Measurements from ENCODE around the gene SIGLEC11.

SIGLEC11 gene

DNA sequence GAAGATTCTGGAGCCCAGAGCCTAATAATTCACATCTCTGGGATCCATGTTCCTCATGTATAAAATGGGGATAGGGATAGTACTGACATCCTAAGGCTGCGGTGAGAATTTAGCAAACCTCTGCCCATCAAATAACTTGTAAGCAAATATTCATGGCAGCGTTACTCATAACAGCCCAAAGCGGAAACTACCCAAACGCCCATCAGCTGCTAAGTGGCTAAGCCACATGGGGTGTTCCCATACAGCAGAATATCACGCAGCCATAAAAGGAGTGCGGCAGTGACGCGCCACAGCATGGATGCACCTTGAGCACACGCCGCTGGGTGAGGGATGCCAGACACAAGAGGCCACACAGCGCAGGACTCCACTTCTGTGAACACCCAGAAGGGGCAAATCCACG, 44.5 kb upstream of the SIGLEC11 start:
- no peak overlapping the region for H2AFZ ChIP-seq (ENCODE audit: low read depth, low read length, severe bottlenecking)
- H3K9me2 ChIP-seq (replicated peaks; ENCODE audit: insufficient read depth, low read length): no peaks in the 10 kb centered on the region
- no peak overlapping the region for H3K27ac ChIP-seq (ENCODE audit: low read depth, low read length)
- H3K79me2 ChIP-seq (ENCODE audit: insufficient read depth, low read length): no peaks in the 10 kb centered on the region
- H3K36me3 ChIP-seq (ENCODE audit: low read length): no peaks in the 10 kb centered on the region
- H3F3A ChIP-seq (ENCODE audit: insufficient read depth): no peaks in the 10 kb centered on the region
- no peak for TF ChIP-seq EZH2phosphoT487 (conservative IDR thresholded peaks at IDR 0.05; ENCODE audit: low read length)
- TF ChIP-seq, protein P1, sequence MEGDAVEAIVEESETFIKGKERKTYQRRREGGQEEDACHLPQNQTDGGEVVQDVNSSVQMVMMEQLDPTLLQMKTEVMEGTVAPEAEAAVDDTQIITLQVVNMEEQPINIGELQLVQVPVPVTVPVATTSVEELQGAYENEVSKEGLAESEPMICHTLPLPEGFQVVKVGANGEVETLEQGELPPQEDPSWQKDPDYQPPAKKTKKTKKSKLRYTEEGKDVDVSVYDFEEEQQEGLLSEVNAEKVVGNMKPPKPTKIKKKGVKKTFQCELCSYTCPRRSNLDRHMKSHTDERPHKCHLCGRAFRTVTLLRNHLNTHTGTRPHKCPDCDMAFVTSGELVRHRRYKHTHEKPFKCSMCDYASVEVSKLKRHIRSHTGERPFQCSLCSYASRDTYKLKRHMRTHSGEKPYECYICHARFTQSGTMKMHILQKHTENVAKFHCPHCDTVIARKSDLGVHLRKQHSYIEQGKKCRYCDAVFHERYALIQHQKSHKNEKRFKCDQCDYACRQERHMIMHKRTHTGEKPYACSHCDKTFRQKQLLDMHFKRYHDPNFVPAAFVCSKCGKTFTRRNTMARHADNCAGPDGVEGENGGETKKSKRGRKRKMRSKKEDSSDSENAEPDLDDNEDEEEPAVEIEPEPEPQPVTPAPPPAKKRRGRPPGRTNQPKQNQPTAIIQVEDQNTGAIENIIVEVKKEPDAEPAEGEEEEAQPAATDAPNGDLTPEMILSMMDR (IDR thresholded peaks at IDR 0.05; ENCODE audit: insufficient read depth, low read length, poor library complexity, severe bottlenecking): no peak
- H3K27me3 ChIP-seq (ENCODE audit: low read length): no peaks in the 10 kb centered on the region
- no peaks in the 10 kb centered on the region for H3K9me3 ChIP-seq (ENCODE audit: insufficient read depth, low read length)
- no peak overlapping the region for H3K9ac ChIP-seq (ENCODE audit: low read length)
- no peak overlapping the region for H3K4me3 ChIP-seq (ENCODE audit: insufficient read depth, low read length, poor library complexity, severe bottlenecking)
- H4K20me1 ChIP-seq (ENCODE audit: low read depth, low read length): no peaks in the 10 kb centered on the region
- no peak overlapping the region for H3K4me2 ChIP-seq (ENCODE audit: low read depth, low read length, poor library complexity, severe bottlenecking)

DNA sequence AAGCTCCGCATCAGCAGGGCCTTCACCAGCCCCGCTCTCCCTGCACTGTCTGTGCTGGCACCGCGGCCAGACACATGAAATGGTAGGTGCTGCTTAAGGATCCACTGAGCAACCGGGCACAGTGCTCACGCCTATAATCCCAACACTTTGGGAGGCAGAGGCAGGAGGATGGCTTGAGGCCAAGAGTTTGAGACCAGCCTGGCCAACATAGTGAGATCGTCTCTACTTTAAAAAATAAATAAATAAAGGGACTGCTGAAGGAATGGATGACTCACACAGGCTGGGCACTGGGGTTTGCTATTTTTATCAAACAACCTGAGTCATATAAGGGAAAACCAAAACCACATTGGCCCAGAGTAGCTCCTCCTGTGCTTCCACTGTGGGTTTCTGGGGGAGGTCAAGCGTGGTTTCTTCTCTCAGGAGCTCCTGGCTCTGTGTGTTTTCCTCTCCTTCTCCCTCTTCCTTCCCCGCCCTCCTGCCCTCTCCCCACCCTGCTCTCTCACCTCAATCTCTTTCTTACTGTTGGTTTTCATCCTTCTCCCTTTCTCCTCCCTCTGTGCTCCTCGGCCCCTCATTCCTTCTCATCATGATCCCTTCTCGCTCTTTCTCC, 42.9 kb upstream of the SIGLEC11 start:
- no peaks in the 10 kb centered on the region for H3F3A ChIP-seq (ENCODE audit: insufficient read depth)
- no peaks in the 10 kb centered on the region for H3K27me3 ChIP-seq (ENCODE audit: low read length)
- H3K9me2 ChIP-seq (replicated peaks; ENCODE audit: insufficient read depth, low read length): no peaks in the 10 kb centered on the region
- H3K9ac ChIP-seq (ENCODE audit: low read length): no peak overlapping the region
- H3K27ac ChIP-seq (ENCODE audit: low read depth, low read length): no peak overlapping the region
- H2AFZ ChIP-seq (ENCODE audit: low read depth, low read length, severe bottlenecking): no peak overlapping the region
- no peak overlapping the region for H3K4me2 ChIP-seq (ENCODE audit: low read depth, low read length, poor library complexity, severe bottlenecking)
- no peaks in the 10 kb centered on the region for H4K20me1 ChIP-seq (ENCODE audit: low read depth, low read length)
- no peak overlapping the region for H3K4me3 ChIP-seq (ENCODE audit: insufficient read depth, low read length, poor library complexity, severe bottlenecking)
- TF ChIP-seq, protein P1 (IDR thresholded peaks at IDR 0.05; ENCODE audit: insufficient read depth, low read length, poor library complexity, severe bottlenecking): no peak
- no peak for TF ChIP-seq EZH2phosphoT487 (conservative IDR thresholded peaks at IDR 0.05; ENCODE audit: low read length)
- no peaks in the 10 kb centered on the region for H3K79me2 ChIP-seq (ENCODE audit: insufficient read depth, low read length)
- H3K36me3 ChIP-seq (ENCODE audit: low read length): no peaks in the 10 kb centered on the region
- H3K9me3 ChIP-seq (ENCODE audit: insufficient read depth, low read length): no peaks in the 10 kb centered on the region

DNA sequence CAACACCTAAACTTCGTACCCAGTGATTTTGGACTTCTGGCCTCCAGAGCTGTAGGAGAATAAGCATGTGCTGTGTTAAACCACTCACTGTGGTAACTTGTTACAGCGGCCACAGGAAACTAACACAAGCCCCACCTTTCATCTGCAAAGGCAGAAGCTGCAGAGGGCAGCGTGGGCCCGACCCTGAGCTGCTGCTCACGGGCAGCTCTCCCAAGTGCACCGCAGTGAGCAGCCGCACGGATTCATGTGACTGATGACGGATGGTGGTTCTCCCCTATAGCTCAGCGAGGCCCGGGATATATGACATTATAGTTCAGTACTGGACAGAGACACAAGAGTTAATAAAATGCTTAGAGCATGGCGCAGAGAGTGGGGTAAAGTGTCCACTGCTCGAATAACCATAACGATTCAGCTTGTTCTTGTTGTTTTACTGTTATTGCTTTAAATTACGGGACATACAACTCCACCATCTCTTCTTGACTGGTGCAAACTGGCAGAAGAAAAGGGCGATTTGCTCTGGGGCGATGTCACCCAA, 42.3 kb upstream of the SIGLEC11 start:
- Histone ChIP-seq H3F3A (ENCODE audit: insufficient read depth) (no peaks in the 10 kb centered on the region), H3K79me2 (ENCODE audit: insufficient read depth, low read length) (no peaks in the 10 kb centered on the region), H3K4me2 (ENCODE audit: low read depth, low read length, poor library complexity, severe bottlenecking) (no peak overlapping the region), H3K27ac (ENCODE audit: low read depth, low read length) (no peak overlapping the region), H3K9ac (ENCODE audit: low read length) (no peak overlapping the region), H3K4me3 (ENCODE audit: insufficient read depth, low read length, poor library complexity, severe bottlenecking) (no peak overlapping the region), H3K27me3 (ENCODE audit: low read length) (no peaks in the 10 kb centered on the region), H3K36me3 (ENCODE audit: low read length) (no peaks in the 10 kb centered on the region), H2AFZ (ENCODE audit: low read depth, low read length, severe bottlenecking) (no peak overlapping the region), H4K20me1 (ENCODE audit: low read depth, low read length) (no peaks in the 10 kb centered on the region), H3K9me2 (replicated peaks; ENCODE audit: insufficient read depth, low read length) (no peaks in the 10 kb centered on the region), H3K9me3 (ENCODE audit: insufficient read depth, low read length) (no peaks in the 10 kb centered on the region)
- TF ChIP-seq EZH2phosphoT487 (conservative IDR thresholded peaks at IDR 0.05; ENCODE audit: low read length): no peak
- TF ChIP-seq, protein P1 (IDR thresholded peaks at IDR 0.05; ENCODE audit: insufficient read depth, low read length, poor library complexity, severe bottlenecking): no peak

Measured in SU-DHL-6 (cell line).